Suprapubic skin (tissue), 4 donors: ENCODE data around the gene ARF3. TPM values are rescaled to one million over a fixed set of nuclear protein-coding genes. Genes with fewer than 3 reads are reported as not detected.

Source experiments
- DNase-seq, 2 donors: peaks; one replicate each; pipeline ENCODE4 v3.0.0-alpha.2; 2019; ENCODE audit warnings: low spot score in 2 of 2
- H3K27ac ChIP-seq: fragments of 200-600 bp; sonication (generic); one replicate; pipeline ENCODE4 v1.5.1; 2019
- H3K27me3 ChIP-seq: fragments of 200-600 bp; sonication (generic); one replicate; pipeline ENCODE4 v1.5.1; 2019
- H3K36me3 ChIP-seq: fragments of 200-600 bp; sonication (generic); one replicate; pipeline ENCODE4 v1.5.1; 2019
- H3K4me1 ChIP-seq: fragments of 200-600 bp; sonication (generic); one replicate; pipeline ENCODE4 v1.5.1; 2019
- H3K4me3 ChIP-seq: fragments of 200-600 bp; sonication (generic); one replicate; pipeline ENCODE4 v1.5.1; 2019; ENCODE audit warnings: mild to moderate bottlenecking
- H3K9me3 ChIP-seq: fragments of 200-600 bp; sonication (generic); one replicate; pipeline ENCODE4 v1.5.1; 2019
- CTCF ChIP-seq, 2 donors: fragments of 200-600 bp in 1 of 2; fragments of 450-650 bp in 1 of 2; sonication (generic) in 1 of 2; IDR thresholded peaks; one replicate each; pipeline ENCODE4 v1.5.1; 2016 to 2019; ENCODE audit warnings: antibody characterized with exemption in 2 of 2, mild to moderate bottlenecking in 1 of 2, moderate library complexity in 1 of 2
- EP300 ChIP-seq: sonication (generic); formaldehyde crosslinking; IDR thresholded peaks from one replicate; pipeline ENCODE4 v1.6.1; 2017; ENCODE audit warnings: antibody characterized with exemption
- POLR2A ChIP-seq, 2 donors: fragments of 450-650 bp; IDR thresholded peaks; one replicate each; pipeline ENCODE4 v1.6.1; 2017; ENCODE audit warnings: antibody characterized with exemption in 2 of 2, mild to moderate bottlenecking in 2 of 2, moderate library complexity in 2 of 2
- POLR2AphosphoS5 ChIP-seq, 3 donors: sonication (generic); formaldehyde crosslinking; IDR thresholded peaks; one replicate each; pipeline ENCODE4 v1.6.1; 2017; ENCODE audit warnings: antibody characterized with exemption in 3 of 3
- WGBS: methylation state at CpG from one replicate; pipeline ENCODE4 v1.1.5; 2018; 5-methylcytosine and 5-hydroxymethylcytosine counted together
- total RNA-seq, 4 donors: library from RNA; depleted of rRNA; stranded (reverse); fragments of >200 nt; gene quantifications; one replicate each; pipeline ENCODE4 v1.1.0, GENCODE V29; 2016

The ARF3 gene
- total RNA-seq, 4 donors from 2014 or later = 78.3 to 98.7 (median 87.7) TPM

- WGBS = 21% methylated on average over 7 of the region's 10 CpGs
Observed at GRCh38 chr12:48985475-48985897, 28.2 kb upstream of the ARF3 start.

GRCh38 chr12:48982397-48983080, 25.3 kb upstream of the ARF3 start:
- H3K27me3 ChIP-seq = peaks cover 77% of the 10 kb centered on the region
- H3K4me3 ChIP-seq = no peak overlapping the region
- no peaks in the 10 kb centered on the region for H3K36me3 ChIP-seq
- no peak for DNase-seq
- peaks cover 41% of the 10 kb centered on the region for H3K4me1 ChIP-seq
- H3K27ac ChIP-seq = no peak overlapping the region
- no peaks in the 10 kb centered on the region for H3K9me3 ChIP-seq
- WGBS = 70% methylated on average over 6 of the region's 6 CpGs
- TF ChIP-seq POLR2AphosphoS5 (IDR thresholded peaks at IDR 0.05) (no peak), EP300 (no peak), POLR2A (IDR thresholded peaks at IDR 0.05) (no peak), CTCF (IDR thresholded peaks at IDR 0.05) (no peak)

More at GRCh38 chr12:48985475-48985897, 28.2 kb upstream of the ARF3 start:
- no peak for DNase-seq
- Histone ChIP-seq H3K4me1 (peaks cover 18% of the 10 kb centered on the region), H3K4me3 (no peak overlapping the region), H3K27ac (no peak overlapping the region), H3K9me3 (no peaks in the 10 kb centered on the region), H3K36me3 (no peaks in the 10 kb centered on the region), H3K27me3 (peaks cover 68% of the 10 kb centered on the region)
- no peak for TF ChIP-seq POLR2AphosphoS5 (IDR thresholded peaks at IDR 0.05)
- no peak for TF ChIP-seq EP300
- TF ChIP-seq CTCF (IDR thresholded peaks at IDR 0.05) = no peak
- TF ChIP-seq POLR2A (IDR thresholded peaks at IDR 0.05) = no peak

GRCh38 chr12:48981757-48982157, 24.5 kb upstream of the ARF3 start:
- no peak for DNase-seq
- peaks cover 41% of the 10 kb centered on the region for H3K4me1 ChIP-seq
- 25% methylated on average over 13 of the region's 13 CpGs for WGBS
- H3K4me3 ChIP-seq = peak overlapping the region; percentile 50
- TF ChIP-seq POLR2AphosphoS5 (IDR thresholded peaks at IDR 0.05) (no peak), EP300 (no peak), CTCF (IDR thresholded peaks at IDR 0.05) (no peak)
- H3K27ac ChIP-seq = no peak overlapping the region
- no peaks in the 10 kb centered on the region for H3K36me3 ChIP-seq
- peaks cover 80% of the 10 kb centered on the region for H3K27me3 ChIP-seq
- no peaks in the 10 kb centered on the region for H3K9me3 ChIP-seq

- DNase-seq = no peak
- Histone ChIP-seq H3K27me3 (peaks cover 76% of the 10 kb centered on the region), H3K36me3 (no peaks in the 10 kb centered on the region), H3K4me1 (peaks cover 41% of the 10 kb centered on the region), H3K4me3 (peak overlapping the region; percentile 50), H3K27ac (no peak overlapping the region), H3K9me3 (no peaks in the 10 kb centered on the region)
- no peak for TF ChIP-seq EP300
- no peak for TF ChIP-seq CTCF (IDR thresholded peaks at IDR 0.05)
- no peak for TF ChIP-seq POLR2A (IDR thresholded peaks at IDR 0.05)
- TF ChIP-seq POLR2AphosphoS5 (IDR thresholded peaks at IDR 0.05) = no peak
- 6% methylated on average over 19 of the region's 91 CpGs for WGBS
Observed at GRCh38 chr12:48980953-48981756, 23.9 kb upstream of the ARF3 start.

GRCh38 chr12:48980389-48980952, 23.2 kb upstream of the ARF3 start:
- Histone ChIP-seq H3K27ac (no peak overlapping the region), H3K36me3 (no peaks in the 10 kb centered on the region), H3K9me3 (no peaks in the 10 kb centered on the region), H3K27me3 (peaks cover 71% of the 10 kb centered on the region), H3K4me1 (peaks cover 41% of the 10 kb centered on the region), H3K4me3 (peak overlapping the region; percentile 50)
- TF ChIP-seq POLR2A (IDR thresholded peaks at IDR 0.05) = no peak
- no peak for DNase-seq
- WGBS = 1% methylated on average over 22 of the region's 46 CpGs
